HCT116 (cell line): ENCODE measurements around the gene TMPRSS3.

Source experiments
- POLR2A ChIP-seq: IDR thresholded peaks from 2 replicates; pipeline ENCODE4 v1.7.0; 2011; ENCODE audit warnings: borderline replicate concordance; ENCODE audit not compliant: insufficient read depth, insufficient read length; ENCODE audit errors: extremely low read depth
- POLR2AphosphoS5 ChIP-seq: IDR thresholded peaks from 2 replicates; pipeline ENCODE4 v1.6.1; 2011; ENCODE audit warnings: mild to moderate bottlenecking, low read depth, low read length, moderate library complexity
- SP1 ChIP-seq: IDR thresholded peaks from 2 replicates; pipeline ENCODE4 v1.6.1; 2012; ENCODE audit warnings: low read depth
- TF ChIP-seq, protein P1 (sequence below), 3 experiments: fragments of 200-600 bp in 1 of 3; sonication (generic) in 1 of 3; IDR thresholded peaks in 2 of 3; conservative IDR thresholded peaks in 1 of 3; 2 replicates each; pipeline ENCODE4 v1.5.1; 2012 to 2017; ENCODE audit warnings: low read depth in 2 of 3, low read length in 2 of 3, antibody characterized with exemption in 1 of 3, borderline replicate concordance in 1 of 3, control low read depth in 1 of 3, mild to moderate bottlenecking in 1 of 3, mixed read lengths in 1 of 3, mixed run types in 1 of 3, moderate library complexity in 1 of 3; ENCODE audit not compliant: insufficient read depth in 1 of 3

DNA sequence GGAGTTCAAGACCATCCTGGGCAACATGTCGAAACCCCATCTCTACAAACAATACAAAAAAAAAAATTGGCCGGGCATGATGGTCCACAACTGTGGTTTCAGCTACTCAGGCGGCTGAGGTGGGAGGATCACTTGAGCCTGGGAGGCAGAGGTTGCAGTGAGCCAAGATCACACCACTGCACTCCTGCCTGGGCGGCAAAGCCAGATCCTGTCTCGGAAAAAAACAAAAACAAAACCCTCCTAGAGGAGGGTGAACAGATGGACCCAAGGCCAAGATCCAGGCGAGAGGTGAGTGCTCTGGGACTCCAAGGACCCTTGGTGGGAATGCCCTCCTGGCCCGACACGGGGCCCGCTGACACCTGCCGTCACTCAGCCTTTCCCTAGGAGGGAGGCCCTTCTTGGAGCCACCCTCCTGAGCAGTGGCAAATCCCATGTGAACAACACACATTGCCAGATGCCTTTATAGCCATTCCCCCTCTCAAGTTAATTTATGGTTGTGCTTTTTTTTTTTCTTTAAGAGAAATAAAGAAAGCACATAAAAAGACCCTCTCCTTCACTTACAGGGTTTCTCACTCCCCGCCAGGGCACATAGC, 45.4 kb downstream of the TMPRSS3 start:
- no peak for TF ChIP-seq POLR2A
- no peak for TF ChIP-seq SP1
- TF ChIP-seq, protein P1, sequence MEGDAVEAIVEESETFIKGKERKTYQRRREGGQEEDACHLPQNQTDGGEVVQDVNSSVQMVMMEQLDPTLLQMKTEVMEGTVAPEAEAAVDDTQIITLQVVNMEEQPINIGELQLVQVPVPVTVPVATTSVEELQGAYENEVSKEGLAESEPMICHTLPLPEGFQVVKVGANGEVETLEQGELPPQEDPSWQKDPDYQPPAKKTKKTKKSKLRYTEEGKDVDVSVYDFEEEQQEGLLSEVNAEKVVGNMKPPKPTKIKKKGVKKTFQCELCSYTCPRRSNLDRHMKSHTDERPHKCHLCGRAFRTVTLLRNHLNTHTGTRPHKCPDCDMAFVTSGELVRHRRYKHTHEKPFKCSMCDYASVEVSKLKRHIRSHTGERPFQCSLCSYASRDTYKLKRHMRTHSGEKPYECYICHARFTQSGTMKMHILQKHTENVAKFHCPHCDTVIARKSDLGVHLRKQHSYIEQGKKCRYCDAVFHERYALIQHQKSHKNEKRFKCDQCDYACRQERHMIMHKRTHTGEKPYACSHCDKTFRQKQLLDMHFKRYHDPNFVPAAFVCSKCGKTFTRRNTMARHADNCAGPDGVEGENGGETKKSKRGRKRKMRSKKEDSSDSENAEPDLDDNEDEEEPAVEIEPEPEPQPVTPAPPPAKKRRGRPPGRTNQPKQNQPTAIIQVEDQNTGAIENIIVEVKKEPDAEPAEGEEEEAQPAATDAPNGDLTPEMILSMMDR (IDR thresholded peaks at IDR 0.05 in 2 of 3, conservative IDR thresholded peaks at IDR 0.05 in 1 of 3; ENCODE audit: borderline replicate concordance in 1 of 3, insufficient read depth in 1 of 3, low read depth in 2 of 3, low read length in 2 of 3) = no peak
- no peak for TF ChIP-seq POLR2AphosphoS5
